ENCODE data around the gene CBFB. TPM values are rescaled to one million over a fixed set of nuclear protein-coding genes. Genes with fewer than 3 reads are reported as not detected.

CBFB gene
- polyA plus RNA-seq, 1 donor (not counting 4 experiments of a cell fraction or from before 2014, with no cell fraction given), result 39.7 TPM

- Histone ChIP-seq H3K4me2 (ENCODE audit: control insufficient read depth, extremely low read depth, insufficient read depth, low read depth, low read length) (peak overlapping the region; percentile 84), H3K9me3 (ENCODE audit: control insufficient read depth, low read depth, low read length) (no peaks in the 10 kb centered on the region), H2AFZ (ENCODE audit: control insufficient read depth, low read length) (peak overlapping the region; percentile 60), H3K36me3 (ENCODE audit: control insufficient read depth in 2 of 2, extremely low read depth in 1 of 2, insufficient read depth in 2 of 2, low read length in 2 of 2) (peaks cover 0 to 13% of the 10 kb centered on the region in 2 experiments), H4K20me1 (ENCODE audit: control insufficient read depth, extremely low read depth, insufficient read depth, low read length) (no peaks in the 10 kb centered on the region), H3K4me1 (ENCODE audit: control insufficient read depth, extremely low read depth, insufficient read depth, low read length) (peaks cover 16% of the 10 kb centered on the region), H3K27me3 (ENCODE audit: control insufficient read depth, extremely low read depth, insufficient read depth, low read length) (no peaks in the 10 kb centered on the region), H3K79me2 (ENCODE audit: control insufficient read depth, insufficient read depth, low read length) (peaks cover 49% of the 10 kb centered on the region), H3K4me3 (ENCODE audit: control insufficient read depth in 2 of 3, extremely low read depth in 1 of 3, insufficient read depth in 2 of 3, low read depth in 1 of 3, low read length in 3 of 3) (peak overlapping the region; percentile 77 to 89 (median 84)), H3K9ac (ENCODE audit: control insufficient read depth, extremely low read depth, insufficient read depth, low read length) (peak overlapping the region; percentile 87), H3K9me1 (ENCODE audit: control insufficient read depth, extremely low read depth, insufficient read depth, low read length) (peaks cover 2% of the 10 kb centered on the region), H3K27ac (ENCODE audit: control insufficient read depth, insufficient read depth, low read length) (peak overlapping the region; percentile 70)
- DNase-seq (ENCODE audit: low read depth, low spot score) (no peak), FAIRE-seq (no peak)
- dilution Hi-C loops (cut with MboI; ENCODE audit: extremely low pct_ligation_motif_present, low sequenced_read_pairs), result no loop called here
- TF ChIP-seq CTCF (optimal IDR thresholded peaks at IDR 0.05 in 1 of 3, IDR thresholded peaks at IDR 0.05 in 1 of 3, conservative IDR thresholded peaks at IDR 0.05 in 1 of 3; ENCODE audit: extremely low read depth in 1 of 3, insufficient read depth in 2 of 3, low read length in 3 of 3) (no peak), EZH2 (IDR thresholded peaks at IDR 0.05; ENCODE audit: low read length) (no peak)
Measured at GRCh38 chr16:67029254-67030096, 526 bp downstream of the CBFB start.

GRCh38 chr16:67030221-67030962 is 1.4 kb downstream of the CBFB start:
- DNase-seq (ENCODE audit: low read depth, low spot score), result no peak
- H3K9me1 ChIP-seq (ENCODE audit: control insufficient read depth, extremely low read depth, insufficient read depth, low read length), result peaks cover 2% of the 10 kb centered on the region
- H3K79me2 ChIP-seq (ENCODE audit: control insufficient read depth, insufficient read depth, low read length), result peaks cover 58% of the 10 kb centered on the region
- FAIRE-seq, result no peak
- H3K4me1 ChIP-seq (ENCODE audit: control insufficient read depth, extremely low read depth, insufficient read depth, low read length), result peaks cover 16% of the 10 kb centered on the region
- H3K27ac ChIP-seq (ENCODE audit: control insufficient read depth, insufficient read depth, low read length), result peak overlapping the region; percentile 70
- TF ChIP-seq CTCF (optimal IDR thresholded peaks at IDR 0.05 in 1 of 3, IDR thresholded peaks at IDR 0.05 in 1 of 3, conservative IDR thresholded peaks at IDR 0.05 in 1 of 3; ENCODE audit: extremely low read depth in 1 of 3, insufficient read depth in 2 of 3, low read length in 3 of 3) (no peak), EZH2 (IDR thresholded peaks at IDR 0.05; ENCODE audit: low read length) (no peak)
- no peaks in the 10 kb centered on the region for H3K9me3 ChIP-seq (ENCODE audit: control insufficient read depth, low read depth, low read length)
- peak overlapping the region; percentile 49 for H2AFZ ChIP-seq (ENCODE audit: control insufficient read depth, low read length)
- peak overlapping the region; percentile 87 for H3K9ac ChIP-seq (ENCODE audit: control insufficient read depth, extremely low read depth, insufficient read depth, low read length)
- H3K36me3 ChIP-seq (ENCODE audit: control insufficient read depth in 2 of 2, extremely low read depth in 1 of 2, insufficient read depth in 2 of 2, low read length in 2 of 2), result peaks cover 0 to 13% of the 10 kb centered on the region in 2 experiments
- no peaks in the 10 kb centered on the region for H3K27me3 ChIP-seq (ENCODE audit: control insufficient read depth, extremely low read depth, insufficient read depth, low read length)
- H3K4me2 ChIP-seq (ENCODE audit: control insufficient read depth, extremely low read depth, insufficient read depth, low read depth, low read length), result peak overlapping the region; percentile 84
- peak overlapping the region; percentile 77 to 89 (median 84) for H3K4me3 ChIP-seq (ENCODE audit: control insufficient read depth in 2 of 3, extremely low read depth in 1 of 3, insufficient read depth in 2 of 3, low read depth in 1 of 3, low read length in 3 of 3)
- dilution Hi-C loops (cut with MboI; ENCODE audit: extremely low pct_ligation_motif_present, low sequenced_read_pairs), result no loop called here
- H4K20me1 ChIP-seq (ENCODE audit: control insufficient read depth, extremely low read depth, insufficient read depth, low read length), result no peaks in the 10 kb centered on the region
